ENCODE data around the gene CAB39. TPM values are rescaled to one million over a fixed set of nuclear protein-coding genes. Genes with fewer than 3 reads are reported as not detected.

Gene CAB39
- total and polyA plus RNA-seq, 2 experiments from 2014 or later: 18.7 to 67.5 TPM

GRCh38 chr2:230777721-230778120 lies 65.1 kb downstream of the CAB39 start:
- Mint-ChIP-seq H3K4me1 (peaks cover 7% of the 10 kb centered on the region; the same call in 2 of the 3 replicates), H3K36me3 (ENCODE audit: low read depth) (peaks cover 14% of the 10 kb centered on the region), H3K27ac (no peak overlapping the region), H3K9me3 (no peaks in the 10 kb centered on the region), H3K27me3 (ENCODE audit: insufficient read depth, low read depth, poor library complexity) (no peaks in the 10 kb centered on the region), H3K4me3 (no peak overlapping the region)
- H3K27ac ChIP-seq (ENCODE audit: low read depth): no peak overlapping the region
- H3K9me2 ChIP-seq (ENCODE audit: insufficient read depth): no peaks in the 10 kb centered on the region
- DNase-seq (ENCODE audit: low spot score) (no peak), ATAC-seq (no peak)
- H3K36me3 ChIP-seq (ENCODE audit: insufficient read depth): no peaks in the 10 kb centered on the region
- H3K4me1 ChIP-seq (ENCODE audit: insufficient read depth): no peaks in the 10 kb centered on the region
- no peak overlapping the region for H2AFZ ChIP-seq
- H4K20me1 ChIP-seq (replicated peaks; ENCODE audit: insufficient read depth): peaks cover 11% of the 10 kb centered on the region; the same call in 1 of the 2 replicates
- no peak overlapping the region for H3K4me2 ChIP-seq
- H3K79me2 ChIP-seq (replicated peaks; ENCODE audit: insufficient read depth): peaks cover 42% of the 10 kb centered on the region
- no peaks in the 10 kb centered on the region for H3K27me3 ChIP-seq (ENCODE audit: insufficient read depth)
- H3F3A ChIP-seq (replicated peaks; ENCODE audit: low read depth): no peaks in the 10 kb centered on the region
- no peak overlapping the region for H3K4me3 ChIP-seq
- TF ChIP-seq ZNF331 (CRISPR knock-in tag; IDR thresholded peaks at IDR 0.05; ENCODE audit: low read depth): no peak

DNA sequence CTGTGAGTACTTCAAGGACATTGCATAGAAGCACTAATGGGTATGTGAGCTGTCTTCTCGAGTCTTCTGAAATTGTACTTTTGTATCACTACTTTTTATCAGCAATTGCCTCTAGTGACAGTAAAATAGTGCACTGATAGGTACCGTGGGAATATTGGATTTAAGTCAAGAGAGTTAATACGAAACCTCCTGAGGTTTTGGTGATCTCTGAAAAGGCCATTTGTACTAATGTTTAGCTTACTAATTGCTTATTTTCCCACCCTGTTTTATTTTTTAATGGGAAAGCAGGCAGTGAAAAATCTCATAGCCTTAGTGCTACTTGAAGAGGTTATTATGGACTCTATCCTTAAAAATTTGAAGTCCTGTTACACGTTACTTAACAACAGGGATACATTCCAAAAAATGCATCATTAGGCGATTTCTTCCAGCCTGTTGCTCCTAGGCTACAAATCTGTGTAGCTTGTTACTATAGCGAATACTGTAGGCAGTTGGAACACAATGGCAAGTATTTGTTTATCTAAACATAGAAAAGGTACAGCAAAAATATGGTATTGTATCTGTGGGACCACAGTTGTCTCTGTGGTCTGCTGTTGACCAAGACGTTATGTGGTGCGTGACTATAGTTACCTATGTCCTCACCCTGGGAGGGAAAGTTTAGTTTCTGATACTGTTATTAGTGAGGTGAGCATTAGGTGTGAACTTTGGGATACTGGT lies 65.9 kb downstream of the CAB39 start:
- peaks cover 7% of the 10 kb centered on the region; the same call in 2 of the 3 replicates for H3K4me1 Mint-ChIP-seq
- Histone ChIP-seq H3F3A (replicated peaks; ENCODE audit: low read depth) (no peaks in the 10 kb centered on the region), H3K4me2 (no peak overlapping the region), H3K27ac (ENCODE audit: low read depth) (no peak overlapping the region), H3K36me3 (ENCODE audit: insufficient read depth) (no peaks in the 10 kb centered on the region), H3K27me3 (ENCODE audit: insufficient read depth) (no peaks in the 10 kb centered on the region), H4K20me1 (replicated peaks; ENCODE audit: insufficient read depth) (peaks cover 11% of the 10 kb centered on the region; the same call in 1 of the 2 replicates), H2AFZ (no peak overlapping the region), H3K9me2 (ENCODE audit: insufficient read depth) (no peaks in the 10 kb centered on the region), H3K4me3 (no peak overlapping the region), H3K4me1 (ENCODE audit: insufficient read depth) (no peaks in the 10 kb centered on the region), H3K79me2 (replicated peaks; ENCODE audit: insufficient read depth) (peaks cover 50% of the 10 kb centered on the region)
- no peak for DNase-seq (ENCODE audit: low spot score)
- no peaks in the 10 kb centered on the region; the same call in 2 of the 3 replicates for H3K9me3 Mint-ChIP-seq
- ATAC-seq: no peak
- no peak overlapping the region for H3K4me3 Mint-ChIP-seq
- peaks cover 19% of the 10 kb centered on the region for H3K36me3 Mint-ChIP-seq (ENCODE audit: low read depth)
- H3K27ac Mint-ChIP-seq: no peak overlapping the region
- no peaks in the 10 kb centered on the region for H3K27me3 Mint-ChIP-seq (ENCODE audit: insufficient read depth, low read depth, poor library complexity)
- TF ChIP-seq EZH2phosphoT487 (IDR thresholded peaks at IDR 0.05; ENCODE audit: unreplicated experiment) (no peak), EZH2 (IDR thresholded peaks at IDR 0.05; ENCODE audit: low read depth, unreplicated experiment) (no peak), ZNF114 (CRISPR knock-in tag; IDR thresholded peaks at IDR 0.05) (no peak), CTCF (conservative IDR thresholded peaks at IDR 0.05; ENCODE audit: low read depth in 2 of 2) (no peak), POLR2AphosphoS5 (IDR thresholded peaks at IDR 0.05; ENCODE audit: low read depth) (no peak), REST (IDR thresholded peaks at IDR 0.05; ENCODE audit: unreplicated experiment) (no peak), NANOG (IDR thresholded peaks at IDR 0.05; ENCODE audit: borderline replicate concordance) (no peak), ZNF331 (CRISPR knock-in tag; IDR thresholded peaks at IDR 0.05; ENCODE audit: low read depth) (no peak), JUNB (IDR thresholded peaks at IDR 0.05; ENCODE audit: unreplicated experiment) (no peak)
- TF ChIP-seq, protein P1, sequence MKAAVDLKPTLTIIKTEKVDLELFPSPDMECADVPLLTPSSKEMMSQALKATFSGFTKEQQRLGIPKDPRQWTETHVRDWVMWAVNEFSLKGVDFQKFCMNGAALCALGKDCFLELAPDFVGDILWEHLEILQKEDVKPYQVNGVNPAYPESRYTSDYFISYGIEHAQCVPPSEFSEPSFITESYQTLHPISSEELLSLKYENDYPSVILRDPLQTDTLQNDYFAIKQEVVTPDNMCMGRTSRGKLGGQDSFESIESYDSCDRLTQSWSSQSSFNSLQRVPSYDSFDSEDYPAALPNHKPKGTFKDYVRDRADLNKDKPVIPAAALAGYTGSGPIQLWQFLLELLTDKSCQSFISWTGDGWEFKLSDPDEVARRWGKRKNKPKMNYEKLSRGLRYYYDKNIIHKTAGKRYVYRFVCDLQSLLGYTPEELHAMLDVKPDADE (IDR thresholded peaks at IDR 0.05): no peak
